Natural killer cell (primary cell): Measurements from ENCODE around the gene KRTCAP2. TPM values are rescaled to one million over a fixed set of nuclear protein-coding genes. Genes with fewer than 3 reads are reported as not detected.

Experiments used
- ATAC-seq, 3 donors: fragments of 150-1000 bp in 2 of 3; fragments of 200-7000 bp in 1 of 3; cut with Tn5 transposase; 1 replicate in 1 of 3; 2 replicates in 2 of 3; pipeline ENCODE4 v1.10.0; 2021; ENCODE audit warnings: mild to moderate bottlenecking in 2 of 3, moderate library complexity in 2 of 3
- DNase-seq, 2 donors: peaks; one replicate each; pipeline versions ENCODE4 v3.0.0 to v3.0.0-alpha.2; 2013 to 2021; ENCODE audit warnings: mixed read lengths in 1 of 2
- H3K27ac ChIP-seq: one replicate; pipeline ENCODE4 v1.5.1; 2013; ENCODE audit warnings: mild to moderate bottlenecking, low read length
- H3K27me3 ChIP-seq: one replicate; pipeline ENCODE4 v1.6.1; 2013; ENCODE audit warnings: low read length; ENCODE audit not compliant: control insufficient read depth, insufficient read depth
- H3K36me3 ChIP-seq: one replicate; pipeline ENCODE4 v1.6.1; 2013; ENCODE audit warnings: low read length; ENCODE audit not compliant: control insufficient read depth, insufficient read depth
- H3K4me1 ChIP-seq: one replicate; pipeline ENCODE4 v1.6.1; 2013; ENCODE audit warnings: low read length; ENCODE audit not compliant: control insufficient read depth, insufficient read depth
- H3K4me3 ChIP-seq: one replicate; pipeline ENCODE4 v1.5.1; 2013; ENCODE audit warnings: low read length
- H3K9me3 ChIP-seq: one replicate; pipeline ENCODE4 v1.6.1; 2013; ENCODE audit warnings: low read length; ENCODE audit not compliant: control insufficient read depth, insufficient read depth
- H3K27ac Mint-ChIP-seq, 2 donors: one replicate each; pipeline ENCODE4 v1.8.0; 2022; ENCODE audit warnings: mild to moderate bottlenecking in 2 of 2, mixed read lengths in 2 of 2, moderate library complexity in 1 of 2
- H3K27me3 Mint-ChIP-seq, 2 donors: one replicate each; pipeline ENCODE4 v1.8.0; 2022; ENCODE audit warnings: low read depth in 2 of 2, mixed read lengths in 2 of 2
- H3K36me3 Mint-ChIP-seq: one replicate; pipeline ENCODE4 v1.8.0; 2022; ENCODE audit warnings: mixed read lengths
- H3K4me1 Mint-ChIP-seq, 2 donors: one replicate each; pipeline ENCODE4 v1.8.0; 2022; ENCODE audit warnings: mixed read lengths in 2 of 2
- H3K4me3 Mint-ChIP-seq: one replicate; pipeline ENCODE4 v1.8.0; 2022; ENCODE audit warnings: mild to moderate bottlenecking, moderate library complexity, mixed read lengths
- H3K9me3 Mint-ChIP-seq, 2 donors: one replicate each; pipeline ENCODE4 v1.8.0; 2022; ENCODE audit warnings: mixed read lengths in 2 of 2
- CTCF ChIP-seq: fragments of 200-600 bp; IDR thresholded peaks from one replicate; pipeline ENCODE4 v1.8.0; 2022; ENCODE audit warnings: antibody characterized with exemption
- WGBS: methylation state at CpG from one replicate; pipeline ENCODE4 v1.1.7; 2013; ENCODE audit warnings: missing lambda C conversion rate; ENCODE audit not compliant: insufficient coverage; 5-methylcytosine and 5-hydroxymethylcytosine counted together
- intact Hi-C: fragments of 100-400 bp; cut with micrococcal nuclease; formaldehyde crosslinking; loops from one replicate; pipeline ENCODE4 v1.14.2; 2022
- total RNA-seq, 4 donors: library from RNA; stranded (reverse); fragments of 120-200 nt in 1 of 4; gene quantifications; one replicate each; pipeline versions ENCODE4 v1.2.3 to v1.2.4, GENCODE V29; 2013 to 2022

The KRTCAP2 gene
- total RNA-seq, 3 donors from 2014 or later (not counting 1 experiment from before 2014, with no cell fraction given): 95.3 to 113 (median 104) TPM

- H3K27ac Mint-ChIP-seq: no peak overlapping the region
- intact Hi-C loops: no loop called here
- H3K27ac ChIP-seq: no peak overlapping the region
- H3K27me3 Mint-ChIP-seq: no peaks in the 10 kb centered on the region
- 97% methylated on average over 18 of the region's 18 CpGs for whole genome bisulfite sequencing
- peaks cover 24% of the 10 kb centered on the region for H3K4me1 ChIP-seq
- no peak for TF ChIP-seq CTCF
- peaks cover 2% of the 10 kb centered on the region for H3K36me3 ChIP-seq
- H3K9me3 ChIP-seq: no peaks in the 10 kb centered on the region
- H3K36me3 Mint-ChIP-seq: no peaks in the 10 kb centered on the region
- DNase-seq (no peak), ATAC-seq (no peak)
- no peak overlapping the region for H3K4me3 Mint-ChIP-seq
- H3K9me3 Mint-ChIP-seq: no peaks in the 10 kb centered on the region
- H3K4me3 ChIP-seq: no peak overlapping the region
- H3K4me1 Mint-ChIP-seq: peaks cover 6 to 7% of the 10 kb centered on the region in 2 donors
- H3K27me3 ChIP-seq: no peaks in the 10 kb centered on the region
These were observed 8.4 kb upstream of the KRTCAP2 start for GRCh38 chr1:155181371-155182051.

- Mint-ChIP-seq H3K27me3 (no peaks in the 10 kb centered on the region), H3K9me3 (no peaks in the 10 kb centered on the region), H3K27ac (peak overlapping the region in 1 of 2 donors; percentile 25), H3K4me1 (peaks cover 10 to 16% of the 10 kb centered on the region in 2 donors), H3K36me3 (no peaks in the 10 kb centered on the region), H3K4me3 (no peak overlapping the region)
- ATAC-seq (no peak), DNase-seq (no peak)
- intact Hi-C loops: loop anchor here (5.0 kb wide), 2 partner anchors 48 to 413 kb away; no protein-coding TSS in a partner anchor
- WGBS: 96% methylated on average over 31 of the region's 31 CpGs
- peaks cover 2% of the 10 kb centered on the region for H3K36me3 ChIP-seq
- no peaks in the 10 kb centered on the region for H3K9me3 ChIP-seq
- H3K4me3 ChIP-seq: no peak overlapping the region
- H3K27me3 ChIP-seq: no peaks in the 10 kb centered on the region
- no peak for TF ChIP-seq CTCF
- H3K4me1 ChIP-seq: peaks cover 15% of the 10 kb centered on the region
- no peak overlapping the region for H3K27ac ChIP-seq
These were observed 6.3 kb upstream of the KRTCAP2 start for GRCh38 chr1:155179112-155180031.

- no peak for ATAC-seq
- 91% methylated on average over 29 of the region's 30 CpGs for WGBS
- no peak for DNase-seq
- Mint-ChIP-seq H3K36me3 (no peaks in the 10 kb centered on the region), H3K27ac (peak overlapping the region in 1 of 2 donors; percentile 25), H3K9me3 (no peaks in the 10 kb centered on the region), H3K4me1 (peaks cover 12 to 23% of the 10 kb centered on the region in 2 donors), H3K4me3 (no peak overlapping the region), H3K27me3 (peaks cover 0 to 5% of the 10 kb centered on the region in 2 donors)
- Histone ChIP-seq H3K9me3 (no peaks in the 10 kb centered on the region), H3K36me3 (peaks cover 2% of the 10 kb centered on the region), H3K4me1 (peaks cover 20% of the 10 kb centered on the region), H3K4me3 (no peak overlapping the region), H3K27me3 (no peaks in the 10 kb centered on the region), H3K27ac (no peak overlapping the region)
- intact Hi-C loops: loop anchor here (5.0 kb wide), 2 partner anchors 49 to 414 kb away; no protein-coding TSS in a partner anchor
- no peak for TF ChIP-seq CTCF
These were observed 5.5 kb upstream of the KRTCAP2 start for GRCh38 chr1:155178441-155179111.
